WTC11 (cell line): ENCODE data around the gene IMP3. TPM values are rescaled to one million over a fixed set of nuclear protein-coding genes. Genes with fewer than 3 reads are reported as not detected.
A peak's percentile ranks its signal among the peaks of the same experiment; 100 is the strongest.
"Not testable (repeated sequence)": the region's sequence is repeated elsewhere in the genome, so short reads cannot be mapped to it uniquely, and the experiment has no call there.

Experiments used
- ATAC-seq: fragments of 200-7000 bp; cut with Tn5 transposase; 2 replicates; pipeline ENCODE4 v1.10.0; 2021; ENCODE audit warnings: mild to moderate bottlenecking, moderate library complexity
- CTCF ChIA-PET: fragments of 300-600 bp; sonication (Branson Sonifier 250); formaldehyde crosslinking; loops from one replicate; lab custom pipeline; 2021; ENCODE audit warnings: antibody characterized with exemption; lab: Charles Lee
- POLR2A ChIA-PET: fragments of 350-600 bp; sonication (Branson Sonifier 250); formaldehyde crosslinking; loops from one replicate; lab custom pipeline; 2021; ENCODE audit warnings: antibody characterized with exemption; lab: Charles Lee
- DNase-seq: peaks from one replicate; pipeline ENCODE4 v3.0.0; 2021; ENCODE audit warnings: low spot score
- H3K27ac Mint-ChIP-seq: 2 replicates; pipeline ENCODE4 v1.8.0; 2021; ENCODE audit warnings: mixed read lengths
- H3K27me3 Mint-ChIP-seq: 2 replicates; pipeline ENCODE4 v1.8.0; 2021; ENCODE audit warnings: low read depth, mild to moderate bottlenecking, moderate library complexity, mixed read lengths
- H3K36me3 Mint-ChIP-seq: 2 replicates; pipeline ENCODE4 v1.8.0; 2021; ENCODE audit warnings: mixed read lengths
- H3K4me1 Mint-ChIP-seq: 2 replicates; pipeline ENCODE4 v1.8.0; 2022; ENCODE audit warnings: mixed read lengths
- H3K4me3 Mint-ChIP-seq: 2 replicates; pipeline ENCODE4 v1.8.0; 2021; ENCODE audit warnings: mild to moderate bottlenecking, moderate library complexity, mixed read lengths
- H3K9me3 Mint-ChIP-seq: 2 replicates; pipeline ENCODE4 v1.8.0; 2021; ENCODE audit warnings: mixed read lengths
- CREM ChIP-seq: sonication (generic); formaldehyde crosslinking; IDR thresholded peaks from 2 replicates; pipeline ENCODE4 v1.8.1; 2022; ENCODE audit warnings: mild to moderate bottlenecking, missing genetic modification reagents, moderate library complexity
- FOXK1 ChIP-seq: sonication (generic); formaldehyde crosslinking; IDR thresholded peaks from 2 replicates; pipeline ENCODE4 v1.8.0; 2022; ENCODE audit warnings: mild to moderate bottlenecking, moderate library complexity, missing genetic modification reagents
- HMGA2 ChIP-seq: fragments of 250-450 bp; sonication (Bioruptor Pico); IDR thresholded peaks from 2 replicates; pipeline ENCODE4 v1.4.0; 2021; ENCODE audit warnings: mild to moderate bottlenecking, moderate library complexity
- NR2C2 ChIP-seq: sonication (generic); formaldehyde crosslinking; IDR thresholded peaks from 2 replicates; pipeline ENCODE4 v1.8.0; 2022; ENCODE audit warnings: mild to moderate bottlenecking, missing genetic modification reagents
- PREB ChIP-seq: sonication (generic); formaldehyde crosslinking; IDR thresholded peaks from 2 replicates; pipeline ENCODE4 v1.8.1; 2022; ENCODE audit warnings: mild to moderate bottlenecking, missing genetic modification reagents, moderate library complexity, borderline replicate concordance
- PRRX2 ChIP-seq: fragments of 250-450 bp; sonication (Bioruptor Pico); IDR thresholded peaks from 2 replicates; pipeline ENCODE4 v1.8.0; 2021; ENCODE audit warnings: mild to moderate bottlenecking
- RELA ChIP-seq: sonication (generic); formaldehyde crosslinking; IDR thresholded peaks from 2 replicates; pipeline ENCODE4 v1.8.1; 2022; ENCODE audit warnings: missing genetic modification reagents, mild to moderate bottlenecking, borderline replicate concordance
- SOX15 ChIP-seq: fragments of 250-450 bp; sonication (Bioruptor Pico); IDR thresholded peaks from 2 replicates; pipeline ENCODE4 v1.9.0; 2021; ENCODE audit warnings: mild to moderate bottlenecking
- SP1 ChIP-seq: sonication (generic); formaldehyde crosslinking; conservative IDR thresholded peaks from 2 replicates; pipeline ENCODE4 v1.8.1; 2022; ENCODE audit warnings: missing genetic modification reagents
- TCF7 ChIP-seq: sonication (generic); formaldehyde crosslinking; IDR thresholded peaks from 2 replicates; pipeline ENCODE4 v1.8.0; 2022; ENCODE audit warnings: mild to moderate bottlenecking, low read depth, missing genetic modification reagents, moderate library complexity
- ZNF121 ChIP-seq: sonication (generic); formaldehyde crosslinking; IDR thresholded peaks from 2 replicates; pipeline ENCODE4 v1.8.0; 2023; ENCODE audit warnings: missing genetic modification reagents
- ZNF219 ChIP-seq: sonication (generic); formaldehyde crosslinking; IDR thresholded peaks from 2 replicates; pipeline ENCODE4 v1.8.0; 2023; ENCODE audit warnings: missing genetic modification reagents, mild to moderate bottlenecking, borderline replicate concordance
- ZNF232 ChIP-seq: sonication (generic); formaldehyde crosslinking; IDR thresholded peaks from 2 replicates; pipeline ENCODE4 v1.8.0; 2022; ENCODE audit warnings: mild to moderate bottlenecking, missing genetic modification reagents
- ZNF671 ChIP-seq: fragments of 250-450 bp; sonication (Bioruptor Pico); IDR thresholded peaks from 2 replicates; pipeline ENCODE4 v1.8.0; 2021; ENCODE audit warnings: mild to moderate bottlenecking
- total RNA-seq: library from RNA; stranded (reverse); gene quantifications from 3 replicates; pipeline ENCODE4 v1.2.3, GENCODE V29; 2021
- TF ChIP-seq, protein P1 (sequence below): fragments of 250-450 bp; sonication (Bioruptor Pico); IDR thresholded peaks from 2 replicates; pipeline ENCODE4 v1.9.0; 2021; ENCODE audit warnings: mild to moderate bottlenecking, borderline replicate concordance
- TF ChIP-seq, protein P2 (sequence below): sonication (generic); formaldehyde crosslinking; IDR thresholded peaks from 2 replicates; pipeline ENCODE4 v1.8.0; 2022; ENCODE audit warnings: mild to moderate bottlenecking, missing genetic modification reagents
- TF ChIP-seq, protein P3 (sequence below): fragments of 200-600 bp; IDR thresholded peaks from 2 replicates; pipeline ENCODE4 v1.8.0; 2022; ENCODE audit warnings: antibody characterized with exemption
- TF ChIP-seq, protein P4 (sequence below): sonication (generic); formaldehyde crosslinking; IDR thresholded peaks from 2 replicates; pipeline ENCODE4 v1.8.1; 2023; ENCODE audit warnings: mild to moderate bottlenecking, missing genetic modification reagents
- TF ChIP-seq, protein P5 (sequence below): sonication (generic); formaldehyde crosslinking; IDR thresholded peaks from 2 replicates; pipeline ENCODE4 v1.8.0; 2022; ENCODE audit warnings: mild to moderate bottlenecking, missing genetic modification reagents

The IMP3 gene
- total RNA-seq, 1 experiment from 2014 or later: 107 TPM

DNA sequence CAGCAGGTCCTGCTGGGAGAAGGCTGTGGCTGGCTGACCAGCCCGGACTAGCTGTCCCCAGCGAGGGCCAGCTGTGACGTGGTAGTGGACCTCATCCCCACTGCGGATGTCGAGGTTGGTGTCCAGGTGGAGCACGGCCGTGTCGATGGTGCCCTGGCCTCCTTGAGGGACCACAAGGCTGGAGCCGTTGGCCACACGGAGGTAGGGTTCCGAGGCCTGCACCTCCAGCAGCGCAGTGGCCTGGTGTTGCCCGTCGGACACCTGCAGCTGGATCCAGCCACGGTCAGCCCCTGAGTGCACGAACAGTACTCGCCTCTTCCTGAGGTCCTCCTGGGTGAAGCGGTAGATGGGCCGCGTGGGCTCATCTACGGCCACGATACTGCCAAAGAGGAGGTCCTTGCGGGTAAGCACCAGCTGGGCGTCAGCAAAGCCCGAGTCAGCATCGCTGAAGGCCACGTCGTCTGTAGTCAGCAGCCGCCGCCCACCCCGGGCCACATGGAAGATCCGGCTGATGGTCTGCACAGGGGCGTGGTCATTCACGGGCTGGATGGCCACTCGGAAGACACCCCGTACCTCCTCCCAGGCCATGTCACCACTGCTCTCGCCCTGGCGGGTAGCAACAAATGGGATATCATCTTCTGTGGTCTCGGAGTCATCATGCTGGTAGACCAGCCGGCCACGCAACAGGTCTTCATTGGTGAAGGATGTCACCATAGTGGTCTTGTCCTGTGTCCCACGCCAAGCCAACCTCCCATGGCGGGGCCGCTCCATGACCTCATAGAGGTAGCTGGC, 47.7 kb upstream of the IMP3 start (continued):
- TF ChIP-seq, protein P1, sequence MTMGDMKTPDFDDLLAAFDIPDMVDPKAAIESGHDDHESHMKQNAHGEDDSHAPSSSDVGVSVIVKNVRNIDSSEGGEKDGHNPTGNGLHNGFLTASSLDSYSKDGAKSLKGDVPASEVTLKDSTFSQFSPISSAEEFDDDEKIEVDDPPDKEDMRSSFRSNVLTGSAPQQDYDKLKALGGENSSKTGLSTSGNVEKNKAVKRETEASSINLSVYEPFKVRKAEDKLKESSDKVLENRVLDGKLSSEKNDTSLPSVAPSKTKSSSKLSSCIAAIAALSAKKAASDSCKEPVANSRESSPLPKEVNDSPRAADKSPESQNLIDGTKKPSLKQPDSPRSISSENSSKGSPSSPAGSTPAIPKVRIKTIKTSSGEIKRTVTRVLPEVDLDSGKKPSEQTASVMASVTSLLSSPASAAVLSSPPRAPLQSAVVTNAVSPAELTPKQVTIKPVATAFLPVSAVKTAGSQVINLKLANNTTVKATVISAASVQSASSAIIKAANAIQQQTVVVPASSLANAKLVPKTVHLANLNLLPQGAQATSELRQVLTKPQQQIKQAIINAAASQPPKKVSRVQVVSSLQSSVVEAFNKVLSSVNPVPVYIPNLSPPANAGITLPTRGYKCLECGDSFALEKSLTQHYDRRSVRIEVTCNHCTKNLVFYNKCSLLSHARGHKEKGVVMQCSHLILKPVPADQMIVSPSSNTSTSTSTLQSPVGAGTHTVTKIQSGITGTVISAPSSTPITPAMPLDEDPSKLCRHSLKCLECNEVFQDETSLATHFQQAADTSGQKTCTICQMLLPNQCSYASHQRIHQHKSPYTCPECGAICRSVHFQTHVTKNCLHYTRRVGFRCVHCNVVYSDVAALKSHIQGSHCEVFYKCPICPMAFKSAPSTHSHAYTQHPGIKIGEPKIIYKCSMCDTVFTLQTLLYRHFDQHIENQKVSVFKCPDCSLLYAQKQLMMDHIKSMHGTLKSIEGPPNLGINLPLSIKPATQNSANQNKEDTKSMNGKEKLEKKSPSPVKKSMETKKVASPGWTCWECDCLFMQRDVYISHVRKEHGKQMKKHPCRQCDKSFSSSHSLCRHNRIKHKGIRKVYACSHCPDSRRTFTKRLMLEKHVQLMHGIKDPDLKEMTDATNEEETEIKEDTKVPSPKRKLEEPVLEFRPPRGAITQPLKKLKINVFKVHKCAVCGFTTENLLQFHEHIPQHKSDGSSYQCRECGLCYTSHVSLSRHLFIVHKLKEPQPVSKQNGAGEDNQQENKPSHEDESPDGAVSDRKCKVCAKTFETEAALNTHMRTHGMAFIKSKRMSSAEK (CRISPR knock-in tag): no peak
- TF ChIP-seq, protein P2, sequence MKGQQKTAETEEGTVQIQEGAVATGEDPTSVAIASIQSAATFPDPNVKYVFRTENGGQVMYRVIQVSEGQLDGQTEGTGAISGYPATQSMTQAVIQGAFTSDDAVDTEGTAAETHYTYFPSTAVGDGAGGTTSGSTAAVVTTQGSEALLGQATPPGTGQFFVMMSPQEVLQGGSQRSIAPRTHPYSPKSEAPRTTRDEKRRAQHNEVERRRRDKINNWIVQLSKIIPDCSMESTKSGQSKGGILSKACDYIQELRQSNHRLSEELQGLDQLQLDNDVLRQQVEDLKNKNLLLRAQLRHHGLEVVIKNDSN (CRISPR knock-in tag): no peak
- no peak for TF ChIP-seq PRRX2 (CRISPR knock-in tag)
- TF ChIP-seq, all 79 proteins: peak for 0

DNA sequence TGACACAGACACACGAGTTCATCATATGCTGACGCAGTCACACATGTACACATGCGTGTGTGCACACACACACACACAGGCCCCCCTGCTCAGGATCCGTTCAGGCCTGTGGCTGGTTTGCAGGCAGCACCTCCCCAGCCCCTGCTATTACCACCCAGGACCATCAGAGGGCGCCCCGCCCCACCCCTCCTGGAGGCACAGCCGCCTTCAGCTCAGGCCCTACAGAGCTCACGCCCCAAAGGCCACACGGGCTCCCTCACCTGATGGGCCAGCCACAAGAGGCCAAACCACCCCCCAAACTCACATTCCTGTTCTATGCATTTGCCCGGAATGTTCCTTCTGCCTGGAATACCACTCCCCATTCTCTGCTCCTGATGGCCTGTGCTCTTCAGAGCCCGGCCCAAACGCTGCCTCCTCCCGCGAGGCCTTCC, 46.2 kb upstream of the IMP3 start:
- H3K4me3 Mint-ChIP-seq, H3K36me3 Mint-ChIP-seq, POLR2A ChIA-PET: not testable (repeated sequence)
- peak; percentile 99 for DNase-seq
- CTCF ChIA-PET: interaction anchor here (0.5 to 3.4 kb wide), 56 partner anchors 8 to 735 kb away, joined by 3 to 38 read pairs (median 4); partner anchors contain the start of genes CSPG4, IMP3, MAN2C1 and SIN3A
- TF ChIP-seq SP1: 0 out of 2 replicates have a peak, but pooled peaks have one; percentile 24
- TF ChIP-seq, protein P3, sequence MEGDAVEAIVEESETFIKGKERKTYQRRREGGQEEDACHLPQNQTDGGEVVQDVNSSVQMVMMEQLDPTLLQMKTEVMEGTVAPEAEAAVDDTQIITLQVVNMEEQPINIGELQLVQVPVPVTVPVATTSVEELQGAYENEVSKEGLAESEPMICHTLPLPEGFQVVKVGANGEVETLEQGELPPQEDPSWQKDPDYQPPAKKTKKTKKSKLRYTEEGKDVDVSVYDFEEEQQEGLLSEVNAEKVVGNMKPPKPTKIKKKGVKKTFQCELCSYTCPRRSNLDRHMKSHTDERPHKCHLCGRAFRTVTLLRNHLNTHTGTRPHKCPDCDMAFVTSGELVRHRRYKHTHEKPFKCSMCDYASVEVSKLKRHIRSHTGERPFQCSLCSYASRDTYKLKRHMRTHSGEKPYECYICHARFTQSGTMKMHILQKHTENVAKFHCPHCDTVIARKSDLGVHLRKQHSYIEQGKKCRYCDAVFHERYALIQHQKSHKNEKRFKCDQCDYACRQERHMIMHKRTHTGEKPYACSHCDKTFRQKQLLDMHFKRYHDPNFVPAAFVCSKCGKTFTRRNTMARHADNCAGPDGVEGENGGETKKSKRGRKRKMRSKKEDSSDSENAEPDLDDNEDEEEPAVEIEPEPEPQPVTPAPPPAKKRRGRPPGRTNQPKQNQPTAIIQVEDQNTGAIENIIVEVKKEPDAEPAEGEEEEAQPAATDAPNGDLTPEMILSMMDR: peak; percentile 88
- 0 out of 2 replicates have a peak, but pooled peaks have one; percentile 9 for TF ChIP-seq ZNF121 (CRISPR knock-in tag)
- TF ChIP-seq, all 79 proteins: peak for 3; not testable (repeated sequence) for 76
- peak; percentile 83 for ATAC-seq
- not testable (repeated sequence) for H3K27ac Mint-ChIP-seq, H3K27me3 Mint-ChIP-seq, H3K9me3 Mint-ChIP-seq
- peaks cover 13% of the 10 kb centered on the region for H3K4me1 Mint-ChIP-seq

- DNase-seq: no peak
- ChIA-PET POLR2A (no interaction called here), CTCF (interaction anchor here (0.8 to 3.4 kb wide), 17 partner anchors 9 to 317 kb away, joined by 3 to 38 read pairs (median 5); partner anchors contain the start of genes IMP3, SIN3A, SNUPN and SNX33)
- Mint-ChIP-seq H3K36me3 (peaks cover 3% of the 10 kb centered on the region; the same call in 1 of the 2 replicates), H3K4me1 (peaks cover 16% of the 10 kb centered on the region), H3K9me3 (peaks cover 3% of the 10 kb centered on the region; the same call in 1 of the 2 replicates), H3K27me3 (0 out of 2 replicates have a peak, but pooled peaks cover 2% of the 10 kb centered on the region), H3K27ac (no peak overlapping the region), H3K4me3 (no peak overlapping the region)
- ATAC-seq: no peak
- TF ChIP-seq, protein P4, sequence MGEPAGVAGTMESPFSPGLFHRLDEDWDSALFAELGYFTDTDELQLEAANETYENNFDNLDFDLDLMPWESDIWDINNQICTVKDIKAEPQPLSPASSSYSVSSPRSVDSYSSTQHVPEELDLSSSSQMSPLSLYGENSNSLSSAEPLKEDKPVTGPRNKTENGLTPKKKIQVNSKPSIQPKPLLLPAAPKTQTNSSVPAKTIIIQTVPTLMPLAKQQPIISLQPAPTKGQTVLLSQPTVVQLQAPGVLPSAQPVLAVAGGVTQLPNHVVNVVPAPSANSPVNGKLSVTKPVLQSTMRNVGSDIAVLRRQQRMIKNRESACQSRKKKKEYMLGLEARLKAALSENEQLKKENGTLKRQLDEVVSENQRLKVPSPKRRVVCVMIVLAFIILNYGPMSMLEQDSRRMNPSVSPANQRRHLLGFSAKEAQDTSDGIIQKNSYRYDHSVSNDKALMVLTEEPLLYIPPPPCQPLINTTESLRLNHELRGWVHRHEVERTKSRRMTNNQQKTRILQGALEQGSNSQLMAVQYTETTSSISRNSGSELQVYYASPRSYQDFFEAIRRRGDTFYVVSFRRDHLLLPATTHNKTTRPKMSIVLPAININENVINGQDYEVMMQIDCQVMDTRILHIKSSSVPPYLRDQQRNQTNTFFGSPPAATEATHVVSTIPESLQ: no peak
- no peak for TF ChIP-seq ZNF121 (CRISPR knock-in tag)
- TF ChIP-seq ZNF232 (CRISPR knock-in tag): no peak
- no peak for TF ChIP-seq FOXK1
- no peak for TF ChIP-seq CREM (CRISPR knock-in tag)
- no peak for TF ChIP-seq NR2C2 (CRISPR knock-in tag)
- TF ChIP-seq SOX15: no peak
- no peak for TF ChIP-seq RELA
- no peak for TF ChIP-seq TCF7 (CRISPR knock-in tag)
- TF ChIP-seq, protein P5, sequence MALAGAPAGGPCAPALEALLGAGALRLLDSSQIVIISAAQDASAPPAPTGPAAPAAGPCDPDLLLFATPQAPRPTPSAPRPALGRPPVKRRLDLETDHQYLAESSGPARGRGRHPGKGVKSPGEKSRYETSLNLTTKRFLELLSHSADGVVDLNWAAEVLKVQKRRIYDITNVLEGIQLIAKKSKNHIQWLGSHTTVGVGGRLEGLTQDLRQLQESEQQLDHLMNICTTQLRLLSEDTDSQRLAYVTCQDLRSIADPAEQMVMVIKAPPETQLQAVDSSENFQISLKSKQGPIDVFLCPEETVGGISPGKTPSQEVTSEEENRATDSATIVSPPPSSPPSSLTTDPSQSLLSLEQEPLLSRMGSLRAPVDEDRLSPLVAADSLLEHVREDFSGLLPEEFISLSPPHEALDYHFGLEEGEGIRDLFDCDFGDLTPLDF (CRISPR knock-in tag): no peak
- TF ChIP-seq ZNF219 (CRISPR knock-in tag): no peak
- TF ChIP-seq HMGA2 (CRISPR knock-in tag): no peak
- TF ChIP-seq PREB (CRISPR knock-in tag): no peak
- TF ChIP-seq ZNF671: no peak
Observed at GRCh38 chr15:75685195-75685594, 45.2 kb upstream of the IMP3 start.
